Measurements from ENCODE around the gene BCL2. TPM values are rescaled to one million over a fixed set of nuclear protein-coding genes. Genes with fewer than 3 reads are reported as not detected.

The BCL2 gene
- total RNA-seq, 1 experiment from 2014 or later = 1.3 TPM

DNA sequence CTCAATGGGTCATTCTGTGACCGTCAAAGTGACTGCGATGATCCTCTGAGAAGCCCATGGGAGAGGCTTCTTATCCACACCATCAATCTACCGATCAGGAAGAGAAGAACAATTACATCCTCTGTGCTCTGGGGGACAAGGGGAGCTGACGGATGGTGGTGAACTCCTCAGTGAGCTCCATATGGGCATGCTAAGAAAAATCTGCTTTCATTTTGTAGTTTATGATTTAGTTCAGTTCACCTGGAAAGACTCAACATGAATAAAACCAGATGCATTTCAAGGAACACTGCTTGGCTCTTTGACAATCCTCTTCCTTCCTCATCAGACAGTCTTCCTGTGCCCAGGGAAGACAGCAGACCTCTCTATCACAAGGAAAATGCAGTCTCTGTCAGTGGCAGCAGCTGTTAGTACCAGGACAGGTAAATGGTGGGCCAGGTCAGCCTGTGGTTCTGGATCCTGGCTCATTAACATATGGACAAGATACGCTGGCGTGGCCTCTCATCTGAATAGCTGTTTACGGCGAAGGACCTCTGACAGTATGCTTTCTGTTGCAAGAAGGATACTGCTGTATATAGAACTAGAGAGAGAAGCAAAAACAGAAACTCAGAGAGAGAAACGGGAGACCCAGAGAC, 176.9 kb downstream of the BCL2 start:
- H3K9me3 Mint-ChIP-seq = no peaks in the 10 kb centered on the region; a peak in 1 of 5 replicates
- peaks cover 3% of the 10 kb centered on the region for H3K23me2 ChIP-seq (ENCODE audit: insufficient read length, low read depth, low read length, poor library complexity, severe bottlenecking)
- no peak overlapping the region for H3K56ac ChIP-seq (ENCODE audit: insufficient read length, low read depth, low read length)
- no peak overlapping the region; a peak in 1 of 7 replicates for H3K27ac Mint-ChIP-seq
- no peak overlapping the region for H2BK5ac ChIP-seq (ENCODE audit: insufficient read length, low read length)
- H4K5ac ChIP-seq (ENCODE audit: insufficient read length, low read depth, low read length) = no peak overlapping the region
- TF ChIP-seq, protein P1, sequence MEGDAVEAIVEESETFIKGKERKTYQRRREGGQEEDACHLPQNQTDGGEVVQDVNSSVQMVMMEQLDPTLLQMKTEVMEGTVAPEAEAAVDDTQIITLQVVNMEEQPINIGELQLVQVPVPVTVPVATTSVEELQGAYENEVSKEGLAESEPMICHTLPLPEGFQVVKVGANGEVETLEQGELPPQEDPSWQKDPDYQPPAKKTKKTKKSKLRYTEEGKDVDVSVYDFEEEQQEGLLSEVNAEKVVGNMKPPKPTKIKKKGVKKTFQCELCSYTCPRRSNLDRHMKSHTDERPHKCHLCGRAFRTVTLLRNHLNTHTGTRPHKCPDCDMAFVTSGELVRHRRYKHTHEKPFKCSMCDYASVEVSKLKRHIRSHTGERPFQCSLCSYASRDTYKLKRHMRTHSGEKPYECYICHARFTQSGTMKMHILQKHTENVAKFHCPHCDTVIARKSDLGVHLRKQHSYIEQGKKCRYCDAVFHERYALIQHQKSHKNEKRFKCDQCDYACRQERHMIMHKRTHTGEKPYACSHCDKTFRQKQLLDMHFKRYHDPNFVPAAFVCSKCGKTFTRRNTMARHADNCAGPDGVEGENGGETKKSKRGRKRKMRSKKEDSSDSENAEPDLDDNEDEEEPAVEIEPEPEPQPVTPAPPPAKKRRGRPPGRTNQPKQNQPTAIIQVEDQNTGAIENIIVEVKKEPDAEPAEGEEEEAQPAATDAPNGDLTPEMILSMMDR (conservative IDR thresholded peaks at IDR 0.05) = no peak
- no peak overlapping the region for H2AK5ac ChIP-seq (ENCODE audit: insufficient read length, low read length)
- H3K14ac ChIP-seq (ENCODE audit: insufficient read depth, low read length) = no peak overlapping the region
- H3K4me1 Mint-ChIP-seq = peaks cover 32 to 43% of the 10 kb centered on the region in 2 experiments
- no peak overlapping the region for H3T11ph ChIP-seq (ENCODE audit: low read length)
- no peak overlapping the region for H4K91ac ChIP-seq (ENCODE audit: insufficient read length, low read depth, low read length)
- WGBS (ENCODE audit: extremely low coverage, insufficient read length, low lambda C conversion rate) = no CpG with 5 or more reads among the region's 9 CpGs
- no peaks in the 10 kb centered on the region for H3K9me3 ChIP-seq (ENCODE audit: control insufficient read depth, low read depth, low read length)
- no peak overlapping the region; a peak in 1 of 5 replicates for H3K4me3 Mint-ChIP-seq
- H3K27me3 ChIP-seq (ENCODE audit: insufficient read depth, low read length) = no peaks in the 10 kb centered on the region
- no peaks in the 10 kb centered on the region for H3K36me3 Mint-ChIP-seq (ENCODE audit: insufficient read depth in 1 of 3, low read depth in 3 of 3)
- no peaks in the 10 kb centered on the region for H3K79me2 ChIP-seq (ENCODE audit: insufficient read depth, low read length)
- H3K18ac ChIP-seq (ENCODE audit: insufficient read length, low read depth, low read length) = no peak overlapping the region
- no peak overlapping the region for H3K4ac ChIP-seq (ENCODE audit: low read depth, low read length)
- H3K9ac ChIP-seq (ENCODE audit: extremely low read depth, insufficient read length, low read length) = no peak overlapping the region
- H2BK12ac ChIP-seq (ENCODE audit: insufficient read length, low read depth, low read length) = no peak overlapping the region
- DNase-seq = no peak
- no peaks in the 10 kb centered on the region; the same call in 1 of the 2 replicates for H3K27me3 Mint-ChIP-seq (ENCODE audit: low read depth)
- H2BK120ac ChIP-seq (ENCODE audit: low read depth, low read length, poor library complexity, severe bottlenecking) = no peak overlapping the region
- no peak overlapping the region for H3K23ac ChIP-seq (ENCODE audit: insufficient read length, low read depth, low read length)
- peaks cover 5% of the 10 kb centered on the region; the same call in 1 of the 2 replicates for H3K4me1 ChIP-seq (ENCODE audit: insufficient read depth, low read length)
- H3K27ac ChIP-seq (ENCODE audit: insufficient read length, low read depth, low read length) = no peak overlapping the region
- no peak overlapping the region for H3K4me2 ChIP-seq (ENCODE audit: insufficient read depth, insufficient read length, low read length)
- H2BK20ac ChIP-seq (ENCODE audit: low read depth, low read length, poor library complexity, severe bottlenecking) = no peak overlapping the region
- H3K79me1 ChIP-seq (ENCODE audit: insufficient read depth, low read depth, low read length, poor library complexity, severe bottlenecking) = no peaks in the 10 kb centered on the region
- no peak overlapping the region for H2AFZ ChIP-seq (ENCODE audit: low read length)
- H4K8ac ChIP-seq (replicated peaks; ENCODE audit: insufficient read length, low read depth, low read length) = no peak overlapping the region
- H2BK15ac ChIP-seq (ENCODE audit: low read depth, low read length) = no peak overlapping the region
- H4K20me1 ChIP-seq (ENCODE audit: control insufficient read depth, insufficient read depth, insufficient read length) = no peaks in the 10 kb centered on the region

Data from H9 (cell line).